Mesothelial cell of epicardium (in vitro differentiated cells): ENCODE measurements around the gene RUNX1. TPM values are rescaled to one million over a fixed set of nuclear protein-coding genes. Genes with fewer than 3 reads are reported as not detected.

Experiments
- DNase-seq, 2 experiments: peaks; one replicate each; pipeline ENCODE4 v3.0.0; 2021; ENCODE audit warnings: low spot score in 2 of 2; ENCODE audit not compliant: unreplicated experiment in 2 of 2
- H3K27ac Mint-ChIP-seq: 2 replicates; pipeline ENCODE4 v1.8.0; 2021; ENCODE audit warnings: mixed read lengths
- H3K27me3 Mint-ChIP-seq: 2 replicates; pipeline ENCODE4 v1.8.0; 2021; ENCODE audit warnings: low read depth, mixed read lengths
- H3K36me3 Mint-ChIP-seq: 2 replicates; pipeline ENCODE4 v1.8.0; 2021; ENCODE audit warnings: mixed read lengths
- H3K4me1 Mint-ChIP-seq: 2 replicates; pipeline ENCODE4 v1.8.0; 2021; ENCODE audit warnings: mixed read lengths
- H3K4me3 Mint-ChIP-seq: 2 replicates; pipeline ENCODE4 v1.8.0; 2021; ENCODE audit warnings: mild to moderate bottlenecking, moderate library complexity, mixed read lengths
- H3K9me3 Mint-ChIP-seq: 2 replicates; pipeline ENCODE4 v1.8.0; 2021; ENCODE audit warnings: mixed read lengths
- total RNA-seq: library from RNA; stranded (reverse); gene quantifications from 3 replicates; pipeline ENCODE4 v1.2.1, GENCODE V29; 2021
- TF ChIP-seq, protein P1 (sequence below): fragments of 200-600 bp; sonication (generic); IDR thresholded peaks from one replicate; pipeline ENCODE4 v1.5.0; 2021; ENCODE audit warnings: antibody characterized with exemption; ENCODE audit not compliant: unreplicated experiment

Gene RUNX1
- total RNA-seq, 1 donor from 2014 or later: 41.2 TPM

- TF ChIP-seq, protein P1, sequence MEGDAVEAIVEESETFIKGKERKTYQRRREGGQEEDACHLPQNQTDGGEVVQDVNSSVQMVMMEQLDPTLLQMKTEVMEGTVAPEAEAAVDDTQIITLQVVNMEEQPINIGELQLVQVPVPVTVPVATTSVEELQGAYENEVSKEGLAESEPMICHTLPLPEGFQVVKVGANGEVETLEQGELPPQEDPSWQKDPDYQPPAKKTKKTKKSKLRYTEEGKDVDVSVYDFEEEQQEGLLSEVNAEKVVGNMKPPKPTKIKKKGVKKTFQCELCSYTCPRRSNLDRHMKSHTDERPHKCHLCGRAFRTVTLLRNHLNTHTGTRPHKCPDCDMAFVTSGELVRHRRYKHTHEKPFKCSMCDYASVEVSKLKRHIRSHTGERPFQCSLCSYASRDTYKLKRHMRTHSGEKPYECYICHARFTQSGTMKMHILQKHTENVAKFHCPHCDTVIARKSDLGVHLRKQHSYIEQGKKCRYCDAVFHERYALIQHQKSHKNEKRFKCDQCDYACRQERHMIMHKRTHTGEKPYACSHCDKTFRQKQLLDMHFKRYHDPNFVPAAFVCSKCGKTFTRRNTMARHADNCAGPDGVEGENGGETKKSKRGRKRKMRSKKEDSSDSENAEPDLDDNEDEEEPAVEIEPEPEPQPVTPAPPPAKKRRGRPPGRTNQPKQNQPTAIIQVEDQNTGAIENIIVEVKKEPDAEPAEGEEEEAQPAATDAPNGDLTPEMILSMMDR: no peak
- Mint-ChIP-seq H3K4me3 (no peak overlapping the region), H3K27ac (no peak overlapping the region), H3K27me3 (no peaks in the 10 kb centered on the region), H3K36me3 (no peaks in the 10 kb centered on the region), H3K9me3 (no peaks in the 10 kb centered on the region), H3K4me1 (peaks cover 40% of the 10 kb centered on the region)
- no peak for DNase-seq
Observed at GRCh38 chr21:34840693-34841092, 208.4 kb downstream of the RUNX1 start.

GRCh38 chr21:34838956-34839820 is 209.9 kb downstream of the RUNX1 start:
- no peak for DNase-seq
- no peaks in the 10 kb centered on the region for H3K36me3 Mint-ChIP-seq
- peaks cover 29% of the 10 kb centered on the region for H3K4me1 Mint-ChIP-seq
- no peaks in the 10 kb centered on the region for H3K27me3 Mint-ChIP-seq
- no peak overlapping the region for H3K27ac Mint-ChIP-seq
- no peaks in the 10 kb centered on the region for H3K9me3 Mint-ChIP-seq
- no peak overlapping the region for H3K4me3 Mint-ChIP-seq
- TF ChIP-seq, protein P1: no peak

- DNase-seq: no peak
- Mint-ChIP-seq H3K4me3 (no peak overlapping the region), H3K4me1 (peaks cover 22% of the 10 kb centered on the region), H3K27me3 (no peaks in the 10 kb centered on the region), H3K27ac (peak overlapping the region; percentile 71), H3K36me3 (peaks cover 4% of the 10 kb centered on the region), H3K9me3 (no peaks in the 10 kb centered on the region)
- TF ChIP-seq, protein P1: no peak
Observed at GRCh38 chr21:34836933-34837505, 212.1 kb downstream of the RUNX1 start.

DNA sequence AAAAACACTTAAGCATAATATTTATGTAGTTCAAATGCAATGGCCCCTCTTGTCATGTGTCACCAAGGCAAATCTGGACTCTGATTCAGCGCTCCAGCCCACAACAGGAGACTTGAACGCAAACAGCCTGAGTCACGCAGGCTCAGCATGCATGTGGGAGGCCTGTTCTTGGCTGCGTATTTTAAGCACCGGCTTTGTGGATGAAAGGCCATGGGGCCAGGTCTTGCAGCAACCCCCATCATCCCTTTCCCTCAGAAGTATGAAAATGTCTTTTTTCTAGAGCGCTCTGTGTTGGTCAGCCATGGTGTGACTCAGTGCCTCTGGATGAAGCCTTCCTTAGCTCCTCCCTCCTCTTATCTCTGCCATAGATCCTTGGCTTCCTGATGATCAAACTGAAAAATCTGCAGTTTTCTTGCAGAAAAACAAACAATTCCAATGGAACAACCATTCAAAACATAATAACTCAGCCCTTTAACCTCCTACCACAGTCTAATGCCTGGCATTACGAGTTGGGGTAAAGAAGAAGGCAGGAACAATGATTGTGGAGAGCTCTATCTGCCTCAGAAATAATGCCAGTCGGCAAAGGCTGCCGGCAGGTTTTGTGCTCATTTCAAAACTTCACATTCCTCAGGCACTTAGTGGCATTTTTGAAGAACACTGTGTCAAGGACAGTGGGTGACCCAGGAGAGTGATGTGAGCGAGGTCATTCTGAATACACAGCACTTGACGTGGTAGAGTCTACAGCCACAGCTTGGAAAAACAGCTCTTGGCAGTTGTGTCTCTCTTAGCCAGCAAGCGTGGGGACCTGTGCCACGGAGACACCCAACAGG is 212.8 kb downstream of the RUNX1 start:
- Mint-ChIP-seq H3K4me3 (no peak overlapping the region), H3K27me3 (no peaks in the 10 kb centered on the region), H3K9me3 (no peaks in the 10 kb centered on the region), H3K36me3 (peaks cover 4% of the 10 kb centered on the region), H3K4me1 (peaks cover 22% of the 10 kb centered on the region), H3K27ac (peak overlapping the region; percentile 72)
- TF ChIP-seq, protein P1: no peak
- no peak for DNase-seq

DNA sequence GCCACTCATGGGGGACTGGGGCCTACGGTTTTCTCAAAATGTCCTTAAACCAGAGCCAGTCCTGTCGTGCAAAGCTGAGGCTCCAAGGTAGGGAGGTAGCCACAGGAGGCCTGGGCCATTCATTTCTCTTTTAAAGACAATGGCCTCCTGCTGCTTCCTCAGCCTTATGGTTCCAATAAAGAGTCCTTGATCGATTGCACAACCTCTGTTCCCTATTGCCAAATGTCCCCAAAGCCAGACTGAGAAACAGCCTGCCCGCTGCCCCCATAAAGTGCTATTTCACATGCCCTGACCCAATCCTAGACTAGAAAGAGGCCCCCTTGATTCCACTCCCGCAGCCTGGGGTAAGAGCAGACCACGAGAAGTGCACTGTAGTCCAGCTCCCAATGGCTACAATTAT is 213.6 kb downstream of the RUNX1 start:
- Mint-ChIP-seq H3K4me1 (peaks cover 22% of the 10 kb centered on the region), H3K36me3 (peaks cover 4% of the 10 kb centered on the region)
- DNase-seq: no peak

More for the DNA sequence above, 213.6 kb downstream of the RUNX1 start:
- TF ChIP-seq, protein P1: no peak
- H3K9me3 Mint-ChIP-seq: no peaks in the 10 kb centered on the region
- no peaks in the 10 kb centered on the region for H3K27me3 Mint-ChIP-seq
- no peak overlapping the region for H3K4me3 Mint-ChIP-seq
- peak overlapping the region; percentile 54 for H3K27ac Mint-ChIP-seq
